GM21381 (cell line): Measurements from ENCODE around the gene NAV2.

Experiments
- ATAC-seq: cut with Tn5 transposase; IDR thresholded peaks from one replicate; pipeline ENCODE4 v1.9.1; 2021; ENCODE audit warnings: mild to moderate bottlenecking, moderate library complexity; ENCODE audit not compliant: unreplicated experiment

NAV2 gene

GRCh38 chr11:19714387-19715363 lies 2.0 kb downstream of the NAV2 start:
- no peak for ATAC-seq

GRCh38 chr11:19715373-19715772 lies 2.7 kb downstream of the NAV2 start:
- ATAC-seq = no peak

- ATAC-seq = no peak
These were observed 5.4 kb downstream of the NAV2 start for GRCh38 chr11:19718051-19718450.

- no peak for ATAC-seq
These were observed 6.3 kb downstream of the NAV2 start for GRCh38 chr11:19718951-19719350.

- no peak for ATAC-seq
These were observed 7.3 kb downstream of the NAV2 start for GRCh38 chr11:19719960-19720359.

GRCh38 chr11:19721176-19721575 lies 8.5 kb downstream of the NAV2 start:
- ATAC-seq = no peak

- ATAC-seq = no peak
These were observed 10.1 kb downstream of the NAV2 start for GRCh38 chr11:19722702-19723101.

- no peak for ATAC-seq
These were observed 11.1 kb downstream of the NAV2 start for GRCh38 chr11:19723572-19724342.

GRCh38 chr11:19724765-19725164 lies 12.1 kb downstream of the NAV2 start:
- no peak for ATAC-seq

GRCh38 chr11:19725379-19726079 lies 12.9 kb downstream of the NAV2 start:
- no peak for ATAC-seq

- ATAC-seq = no peak
These were observed 14.6 kb downstream of the NAV2 start for GRCh38 chr11:19727246-19727645.

- ATAC-seq = no peak
These were observed 15.8 kb downstream of the NAV2 start for GRCh38 chr11:19728436-19728835.

GRCh38 chr11:19729141-19729540 lies 16.5 kb downstream of the NAV2 start:
- no peak for ATAC-seq

GRCh38 chr11:19730373-19730772 lies 17.7 kb downstream of the NAV2 start:
- no peak for ATAC-seq

GRCh38 chr11:19734171-19734570 lies 21.5 kb downstream of the NAV2 start:
- no peak for ATAC-seq

GRCh38 chr11:19735157-19735908 lies 22.7 kb downstream of the NAV2 start:
- no peak for ATAC-seq

- ATAC-seq = no peak
These were observed 23.4 kb downstream of the NAV2 start for GRCh38 chr11:19735909-19736498.

GRCh38 chr11:19736831-19737230 lies 24.2 kb downstream of the NAV2 start:
- no peak for ATAC-seq

GRCh38 chr11:19737575-19737974 lies 24.9 kb downstream of the NAV2 start:
- ATAC-seq = no peak

- no peak for ATAC-seq
These were observed 25.5 kb downstream of the NAV2 start for GRCh38 chr11:19738124-19738523.
